Ascending aorta (tissue), 2 donors: Measurements from ENCODE around the gene MRPL37. TPM values are rescaled to one million over a fixed set of nuclear protein-coding genes. Genes with fewer than 3 reads are reported as not detected.

ENCODE experiments used
- DNase-seq, 2 donors: peaks; one replicate each; pipeline ENCODE4 v3.0.0-alpha.2; 2019; ENCODE audit warnings: low spot score in 2 of 2
- H3K27ac ChIP-seq, 2 donors: fragments of 200-600 bp; sonication (generic); one replicate each; pipeline ENCODE4 v1.5.1; 2016 to 2017; ENCODE audit warnings: mild to moderate bottlenecking in 1 of 2
- H3K27me3 ChIP-seq: fragments of 200-600 bp; sonication (generic); one replicate; pipeline ENCODE4 v1.5.1; 2017
- H3K36me3 ChIP-seq, 2 donors: fragments of 200-600 bp; sonication (generic); one replicate each; pipeline ENCODE4 v1.5.1; 2016
- H3K4me1 ChIP-seq, 2 donors: fragments of 200-600 bp; sonication (generic); one replicate each; pipeline ENCODE4 v1.5.1; 2016 to 2017; ENCODE audit warnings: mild to moderate bottlenecking in 1 of 2
- H3K4me3 ChIP-seq, 2 donors: fragments of 200-600 bp; sonication (generic); one replicate each; pipeline ENCODE4 v1.5.1; 2016 to 2017; ENCODE audit warnings: mild to moderate bottlenecking in 1 of 2
- H3K9me3 ChIP-seq, 2 donors: fragments of 200-600 bp; sonication (generic); one replicate each; pipeline ENCODE4 v1.5.1; 2016
- CTCF ChIP-seq, 3 experiments: fragments of 200-600 bp in 2 of 3; fragments of 450-650 bp in 1 of 3; sonication (generic) in 2 of 3; IDR thresholded peaks; one replicate each; pipeline ENCODE4 v1.5.1; 2016 to 2019; ENCODE audit warnings: antibody characterized with exemption in 3 of 3, mild to moderate bottlenecking in 1 of 3, moderate library complexity in 1 of 3
- intact Hi-C: fragments of 100-400 bp; cut with DNase I; formaldehyde crosslinking; loops from one replicate; pipeline ENCODE4 v1.15.1; 2023
- total RNA-seq: library from RNA; depleted of rRNA; stranded (reverse); fragments of >200 nt; gene quantifications from one replicate; pipeline ENCODE4 v1.1.0, GENCODE V29; 2016

Gene MRPL37
- total RNA-seq, 1 donor from 2014 or later: 51.2 TPM

GRCh38 chr1:54168206-54168965 lies 31.6 kb upstream of the MRPL37 start:
- H3K36me3 ChIP-seq: no peaks in the 10 kb centered on the region
- H3K4me1 ChIP-seq: no peaks in the 10 kb centered on the region
- no peak overlapping the region for H3K4me3 ChIP-seq
- H3K27me3 ChIP-seq: no peaks in the 10 kb centered on the region
- no peak for TF ChIP-seq CTCF (IDR thresholded peaks at IDR 0.05)
- intact Hi-C loops: no loop called here
- no peak for DNase-seq
- H3K27ac ChIP-seq: no peak overlapping the region
- H3K9me3 ChIP-seq: no peaks in the 10 kb centered on the region

GRCh38 chr1:54169068-54169467 lies 30.9 kb upstream of the MRPL37 start:
- H3K4me3 ChIP-seq: no peak overlapping the region
- DNase-seq: no peak
- intact Hi-C loops: no loop called here
- no peaks in the 10 kb centered on the region for H3K27me3 ChIP-seq
- no peaks in the 10 kb centered on the region for H3K4me1 ChIP-seq
- TF ChIP-seq CTCF (IDR thresholded peaks at IDR 0.05): no peak
- H3K36me3 ChIP-seq: peaks cover 0 to 4% of the 10 kb centered on the region in 2 donors
- H3K27ac ChIP-seq: no peak overlapping the region
- no peaks in the 10 kb centered on the region for H3K9me3 ChIP-seq

- H3K9me3 ChIP-seq: no peaks in the 10 kb centered on the region
- no peak overlapping the region for H3K4me3 ChIP-seq
- DNase-seq: no peak
- no peaks in the 10 kb centered on the region for H3K4me1 ChIP-seq
- TF ChIP-seq CTCF (IDR thresholded peaks at IDR 0.05): no peak
- no peaks in the 10 kb centered on the region for H3K27me3 ChIP-seq
- intact Hi-C loops: no loop called here
- H3K36me3 ChIP-seq: peaks cover 0 to 9% of the 10 kb centered on the region in 2 donors
- H3K27ac ChIP-seq: no peak overlapping the region
These were observed 29.0 kb upstream of the MRPL37 start for GRCh38 chr1:54171016-54171415.

- DNase-seq: no peak
- intact Hi-C loops: no loop called here
- no peaks in the 10 kb centered on the region for H3K4me1 ChIP-seq
These were observed 28.4 kb upstream of the MRPL37 start for GRCh38 chr1:54171606-54172005.

GRCh38 chr1:54172614-54173599 lies 27.1 kb upstream of the MRPL37 start:
- Histone ChIP-seq H3K4me1 (no peaks in the 10 kb centered on the region), H3K9me3 (no peaks in the 10 kb centered on the region), H3K36me3 (peaks cover 0 to 9% of the 10 kb centered on the region in 2 donors), H3K27me3 (no peaks in the 10 kb centered on the region), H3K27ac (no peak overlapping the region), H3K4me3 (no peak overlapping the region)
- intact Hi-C loops: no loop called here
- no peak for DNase-seq
- no peak for TF ChIP-seq CTCF (IDR thresholded peaks at IDR 0.05)

More at GRCh38 chr1:54171606-54172005, 28.4 kb upstream of the MRPL37 start:
- Histone ChIP-seq H3K4me3 (no peak overlapping the region), H3K36me3 (peaks cover 0 to 9% of the 10 kb centered on the region in 2 donors), H3K27me3 (no peaks in the 10 kb centered on the region), H3K9me3 (no peaks in the 10 kb centered on the region), H3K27ac (no peak overlapping the region)
- no peak for TF ChIP-seq CTCF (IDR thresholded peaks at IDR 0.05)
